Kidney epithelial cell (primary cell): ENCODE measurements around the gene NCOA3. TPM values are rescaled to one million over a fixed set of nuclear protein-coding genes. Genes with fewer than 3 reads are reported as not detected.

Experiments
- DNase-seq: peaks from one replicate; pipeline ENCODE4 v3.0.0-alpha.2; 2010; ENCODE audit warnings: low read depth
- H3K27me3 ChIP-seq: 2 replicates; pipeline ENCODE4 v1.6.0; 2011; ENCODE audit warnings: low read length; ENCODE audit not compliant: control insufficient read depth, insufficient read depth
- H3K36me3 ChIP-seq: 2 replicates; pipeline ENCODE4 v1.5.1; 2011; ENCODE audit warnings: low read length; ENCODE audit not compliant: control insufficient read depth, insufficient read depth
- H3K4me3 ChIP-seq: 2 replicates; pipeline ENCODE4 v1.5.1; 2011; ENCODE audit warnings: low read depth, mild to moderate bottlenecking, control low read depth, low read length
- CTCF ChIP-seq: IDR thresholded peaks from 2 replicates; pipeline ENCODE4 v1.5.1; 2011; ENCODE audit warnings: mild to moderate bottlenecking, moderate library complexity, low read length, control low read depth, inconsistent platforms; ENCODE audit not compliant: insufficient read depth, poor library complexity, severe bottlenecking
- total RNA-seq: library from RNA; depleted of rRNA; stranded (reverse); fragments of >200 nt; gene quantifications from 2 replicates; pipeline ENCODE4 v1.2.3, GENCODE V29; 2015

Gene NCOA3
- total RNA-seq, 1 donor from 2014 or later: 27.3 TPM

- H3K27me3 ChIP-seq: no peaks in the 10 kb centered on the region
- TF ChIP-seq CTCF: no peak
- DNase-seq: no peak
- H3K4me3 ChIP-seq: no peak overlapping the region
- no peaks in the 10 kb centered on the region for H3K36me3 ChIP-seq
Observed at GRCh38 chr20:47531458-47531857, 29.8 kb downstream of the NCOA3 start.

DNA sequence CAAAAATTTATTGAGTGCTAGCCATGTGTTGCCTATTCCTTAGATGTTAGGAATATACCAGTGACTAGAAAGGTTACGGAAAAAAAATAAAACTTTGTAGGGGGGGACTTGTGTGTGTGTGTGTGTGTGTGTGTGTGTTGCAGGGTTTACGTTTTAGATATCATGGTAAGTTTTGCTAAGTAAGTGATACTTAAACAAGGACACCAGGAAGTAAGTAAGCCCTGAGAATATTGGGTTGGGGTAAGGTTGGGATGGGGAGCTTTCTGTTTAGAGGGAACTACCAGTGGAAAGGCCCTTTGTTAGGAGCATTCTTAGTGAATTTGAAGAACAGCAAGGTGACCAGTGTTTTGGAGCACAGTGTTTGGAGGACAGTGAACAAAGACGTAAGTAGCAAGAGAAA is 30.3 kb downstream of the NCOA3 start:
- no peak for DNase-seq
- Histone ChIP-seq H3K27me3 (no peaks in the 10 kb centered on the region), H3K36me3 (no peaks in the 10 kb centered on the region), H3K4me3 (no peak overlapping the region)
- no peak for TF ChIP-seq CTCF

DNA sequence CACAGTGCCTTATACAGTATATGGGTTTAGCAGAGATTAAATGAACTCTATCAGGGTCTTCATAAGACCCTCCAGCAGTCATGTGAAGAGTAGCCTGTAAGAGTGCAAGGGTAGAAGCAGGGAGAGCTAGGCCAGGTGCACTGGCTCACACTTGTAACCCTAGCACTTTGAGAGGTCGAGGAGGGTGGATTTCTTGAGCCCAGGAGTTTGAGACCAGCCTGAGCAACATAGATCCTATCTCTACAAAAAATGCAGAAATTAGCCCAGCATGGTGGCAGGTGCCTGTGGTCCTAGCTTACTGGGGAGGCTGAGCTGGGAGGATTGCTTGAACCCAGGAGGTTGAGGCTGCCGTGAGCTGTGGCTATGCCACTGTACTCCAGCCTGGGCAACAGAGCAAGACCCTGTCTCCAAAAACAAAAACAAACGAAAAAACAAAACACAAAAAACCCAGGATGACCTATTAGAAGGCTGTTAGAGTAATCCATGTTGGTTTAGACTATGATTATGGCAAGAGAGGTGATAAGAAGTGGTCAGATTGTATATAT is 31.9 kb downstream of the NCOA3 start:
- TF ChIP-seq CTCF: no peak
- DNase-seq: no peak
- Histone ChIP-seq H3K36me3 (no peaks in the 10 kb centered on the region), H3K4me3 (no peak overlapping the region), H3K27me3 (no peaks in the 10 kb centered on the region)

DNA sequence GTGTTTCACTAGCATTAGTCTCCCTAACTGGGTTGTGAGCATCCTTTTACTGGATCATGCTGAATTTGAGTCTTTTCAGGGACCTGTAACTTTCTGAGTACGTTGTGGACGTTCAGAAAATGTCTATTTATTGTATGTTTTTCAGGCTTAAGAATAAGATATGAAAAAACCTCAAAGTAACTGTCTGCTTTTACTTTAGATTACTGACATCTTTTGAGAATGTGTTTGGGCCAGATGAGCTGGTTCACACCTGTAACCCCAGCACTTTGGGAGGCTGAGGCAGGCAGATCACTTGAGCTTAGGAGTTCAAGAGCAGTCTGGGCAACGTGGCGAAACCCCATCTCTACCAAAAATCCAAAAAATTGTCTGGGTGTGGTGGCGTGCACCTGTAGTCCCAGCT is 32.7 kb downstream of the NCOA3 start:
- no peaks in the 10 kb centered on the region for H3K36me3 ChIP-seq

GRCh38 chr20:47535088-47535487 is 33.4 kb downstream of the NCOA3 start:
- no peak overlapping the region for H3K4me3 ChIP-seq
- H3K27me3 ChIP-seq: no peaks in the 10 kb centered on the region
- H3K36me3 ChIP-seq: no peaks in the 10 kb centered on the region
- no peak for TF ChIP-seq CTCF
- DNase-seq: no peak

More for the DNA sequence above, 32.7 kb downstream of the NCOA3 start:
- Histone ChIP-seq H3K27me3 (no peaks in the 10 kb centered on the region), H3K4me3 (no peak overlapping the region)
- TF ChIP-seq CTCF: no peak
- DNase-seq: no peak

GRCh38 chr20:47535994-47536393 is 34.3 kb downstream of the NCOA3 start:
- DNase-seq: no peak
- Histone ChIP-seq H3K36me3 (no peaks in the 10 kb centered on the region), H3K4me3 (no peak overlapping the region), H3K27me3 (no peaks in the 10 kb centered on the region)
- no peak for TF ChIP-seq CTCF
